GM21786 (cell line): ENCODE data around the gene PGAM5.
A peak's percentile ranks its signal among the peaks of the same experiment; 100 is the strongest.
"Not testable (repeated sequence)": the region's sequence is repeated elsewhere in the genome, so short reads cannot be mapped to it uniquely, and the experiment has no call there.

Source experiments
- ATAC-seq: cut with Tn5 transposase; IDR thresholded peaks from one replicate; pipeline ENCODE4 v1.9.1; 2021; ENCODE audit not compliant: unreplicated experiment

The PGAM5 gene

DNA sequence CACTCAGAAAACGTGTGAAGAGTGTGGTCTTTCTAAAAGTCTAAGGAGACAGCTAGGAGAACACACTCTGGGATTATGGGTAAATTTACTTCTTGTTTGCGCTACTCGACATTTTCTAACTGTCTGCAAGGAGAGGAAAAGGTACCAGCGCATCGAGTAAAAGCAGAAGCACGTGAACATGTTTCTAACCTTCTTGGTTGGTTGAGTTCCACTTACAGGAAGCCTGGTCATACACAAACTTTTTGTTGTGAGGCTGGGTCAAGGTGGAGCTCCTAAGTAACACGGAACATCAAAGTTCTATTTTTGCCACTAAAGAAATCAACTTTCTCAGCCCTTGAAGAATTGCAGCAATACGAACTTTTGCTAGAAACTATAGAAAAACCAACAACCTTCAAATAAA lies 31.0 kb downstream of the PGAM5 start:
- ATAC-seq = no peak

DNA sequence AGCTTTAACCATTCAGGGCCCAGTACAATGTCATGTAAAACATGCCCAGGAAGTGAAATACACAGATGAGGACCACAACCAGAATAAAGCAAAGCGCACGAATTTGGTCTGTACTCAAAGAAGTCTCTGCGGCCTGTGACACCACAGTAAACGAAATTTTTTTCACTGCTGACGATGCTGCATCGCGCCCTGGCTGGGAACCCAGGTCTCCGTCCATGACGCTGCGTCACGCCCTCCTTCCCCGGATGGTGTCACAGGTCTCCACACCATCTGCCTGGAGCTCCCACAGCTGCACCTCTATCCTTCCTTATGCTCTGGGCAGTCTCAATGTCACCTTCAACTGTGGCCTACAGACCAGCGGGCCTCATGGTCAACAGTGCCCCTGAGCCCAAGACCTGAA lies 33.2 kb downstream of the PGAM5 start:
- ATAC-seq = no peak

DNA sequence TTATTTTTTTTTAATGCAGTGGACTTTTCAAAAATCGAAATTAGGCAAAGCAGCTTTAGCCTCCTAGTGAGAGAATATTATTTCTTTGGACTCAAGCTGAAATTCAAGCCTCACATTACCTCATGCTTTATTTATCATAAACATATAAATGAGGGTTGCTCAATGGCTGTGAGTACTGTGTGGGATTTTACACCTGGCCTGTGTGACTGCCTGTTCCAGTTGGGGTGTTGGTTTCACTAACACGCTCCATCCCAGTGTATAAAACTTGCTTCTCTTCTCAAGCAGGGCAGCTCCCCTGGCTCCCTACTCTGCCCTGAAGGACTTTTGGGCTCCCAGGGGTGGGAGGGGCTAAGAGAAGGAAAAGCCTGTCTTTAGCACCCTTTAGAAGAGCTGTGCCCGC lies 36.0 kb downstream of the PGAM5 start:
- ATAC-seq = no peak

DNA sequence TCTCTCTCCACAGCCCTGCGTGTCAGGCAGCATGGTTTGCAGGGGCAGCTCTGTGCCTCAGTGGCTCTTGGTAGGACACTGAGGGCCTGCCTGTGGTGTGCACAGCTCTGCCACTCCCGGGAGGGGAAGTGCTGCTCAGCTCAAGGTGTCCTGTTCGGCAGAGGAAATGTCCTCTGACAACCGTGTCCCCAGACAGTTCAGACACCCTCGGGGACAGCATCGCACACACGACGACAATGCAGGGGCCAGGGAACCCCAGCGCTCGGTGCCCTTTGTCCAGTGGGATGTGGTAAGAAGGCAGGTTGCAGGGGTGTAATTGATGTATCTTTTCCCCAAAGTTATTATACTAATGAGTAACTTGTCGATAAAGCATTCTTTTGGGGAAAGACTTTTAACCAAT lies 36.8 kb downstream of the PGAM5 start:
- ATAC-seq = no peak

DNA sequence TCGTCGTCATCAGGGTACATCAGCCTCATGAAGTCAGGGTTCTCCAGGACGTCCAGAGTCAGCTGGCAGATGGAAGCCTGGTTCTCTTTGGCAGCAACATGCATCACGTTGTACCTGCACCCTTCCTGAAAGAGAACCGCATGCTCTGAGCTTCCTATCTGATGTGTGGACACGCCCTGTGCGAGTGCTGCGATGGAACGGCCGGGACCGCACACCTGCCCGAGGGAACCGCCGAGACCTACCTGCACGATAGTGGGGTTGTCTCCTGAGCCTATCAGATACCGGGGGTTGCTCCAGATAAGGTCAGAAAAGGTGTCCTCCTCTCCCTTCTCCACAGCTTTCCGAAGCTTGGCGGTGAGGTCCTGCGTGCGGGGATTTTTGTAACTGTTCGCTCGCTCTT lies 37.3 kb downstream of the PGAM5 start:
- ATAC-seq = no peak

DNA sequence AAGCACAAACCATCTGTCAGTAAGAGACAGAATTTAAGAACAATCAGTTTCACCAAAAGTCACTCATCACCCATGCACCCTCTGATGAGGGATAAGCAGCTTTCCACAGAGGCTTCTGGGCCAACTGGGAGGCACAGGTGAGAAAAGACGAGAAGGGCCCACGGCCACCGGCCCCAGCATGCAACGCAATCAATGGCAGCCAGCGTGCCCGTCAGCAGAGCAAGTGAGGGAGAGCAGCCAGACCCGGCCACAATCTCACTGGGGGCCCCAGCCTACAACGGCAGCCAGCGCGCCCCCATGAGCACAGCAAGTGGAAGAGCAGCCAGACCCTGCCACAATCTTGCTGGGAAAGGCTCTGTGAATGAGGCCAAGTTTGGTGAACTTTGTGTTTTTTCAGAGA lies 37.7 kb downstream of the PGAM5 start:
- no peak for ATAC-seq

DNA sequence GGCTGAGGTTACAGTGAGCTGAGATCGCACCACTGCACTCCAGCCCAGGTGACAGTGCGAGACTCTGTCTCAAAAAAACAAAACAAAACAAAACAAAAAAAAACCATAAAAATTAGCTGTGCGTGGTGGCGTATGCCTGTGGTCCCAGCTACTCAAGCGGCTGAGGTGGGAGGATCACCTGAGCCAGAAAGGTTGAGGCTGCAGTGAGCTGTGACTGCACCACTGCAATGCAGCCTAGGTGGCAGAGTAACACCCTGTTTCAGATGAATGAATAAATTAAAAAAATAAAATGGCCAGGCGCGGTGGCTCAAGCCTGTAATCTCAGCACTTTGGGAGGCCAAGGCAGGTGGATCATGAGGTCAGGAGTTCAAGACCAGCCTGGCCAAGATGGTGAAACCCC lies 43.0 kb downstream of the PGAM5 start:
- not testable (repeated sequence) for ATAC-seq

DNA sequence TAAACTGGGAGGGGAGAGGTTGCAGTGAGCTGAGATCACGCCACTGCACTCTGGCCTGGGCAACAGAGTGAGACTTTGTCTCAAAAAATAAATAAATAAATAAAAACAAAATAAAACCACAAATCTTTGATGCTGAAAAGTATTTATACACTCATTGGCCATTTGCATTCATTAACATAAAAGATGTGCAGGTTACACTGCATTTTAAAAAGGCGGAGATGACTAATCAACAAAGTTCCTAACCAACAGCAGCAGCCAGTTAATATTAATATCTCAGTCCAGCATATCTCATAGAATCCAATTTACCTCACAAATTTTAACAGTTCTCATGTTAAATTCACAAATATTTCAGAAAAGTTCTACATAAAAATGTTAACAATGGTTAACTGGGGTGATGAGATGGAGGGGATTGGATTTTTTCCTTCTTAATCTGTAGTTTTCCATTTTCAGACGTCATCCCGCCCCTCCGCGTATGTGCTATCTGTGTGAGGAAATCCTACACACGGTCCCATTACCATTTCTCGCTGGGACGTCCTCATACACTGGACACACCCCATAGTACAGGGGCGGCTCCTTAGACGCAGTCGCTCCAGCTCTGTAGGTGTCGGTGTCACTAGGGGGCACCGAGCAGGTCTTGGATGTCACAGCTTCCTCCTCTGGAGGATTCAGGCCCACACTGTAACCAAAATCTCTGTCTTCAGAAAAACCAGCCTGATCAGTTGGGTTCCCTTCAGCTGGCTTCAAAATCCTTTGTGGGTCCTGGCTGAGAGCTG lies 43.7 kb downstream of the PGAM5 start:
- ATAC-seq = no peak

DNA sequence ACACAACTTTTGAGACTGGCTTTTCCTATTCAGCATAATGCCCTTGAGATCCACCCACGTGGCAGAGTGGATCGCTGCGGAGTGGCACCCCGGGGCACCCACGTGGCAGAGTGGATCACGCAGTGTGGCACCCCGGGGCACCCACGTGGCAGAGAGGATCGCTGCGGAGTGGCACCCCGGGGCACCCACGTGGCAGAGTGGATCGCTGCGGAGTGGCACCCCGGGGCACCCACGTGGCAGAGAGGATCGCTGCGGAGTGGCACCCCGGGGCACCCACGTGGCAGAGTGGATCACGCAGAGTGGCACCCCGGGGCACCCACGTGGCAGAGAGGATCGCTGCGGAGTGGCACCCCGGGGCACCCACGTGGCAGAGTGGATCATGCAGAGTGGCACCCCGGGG lies 48.2 kb downstream of the PGAM5 start:
- ATAC-seq = not testable (repeated sequence)

DNA sequence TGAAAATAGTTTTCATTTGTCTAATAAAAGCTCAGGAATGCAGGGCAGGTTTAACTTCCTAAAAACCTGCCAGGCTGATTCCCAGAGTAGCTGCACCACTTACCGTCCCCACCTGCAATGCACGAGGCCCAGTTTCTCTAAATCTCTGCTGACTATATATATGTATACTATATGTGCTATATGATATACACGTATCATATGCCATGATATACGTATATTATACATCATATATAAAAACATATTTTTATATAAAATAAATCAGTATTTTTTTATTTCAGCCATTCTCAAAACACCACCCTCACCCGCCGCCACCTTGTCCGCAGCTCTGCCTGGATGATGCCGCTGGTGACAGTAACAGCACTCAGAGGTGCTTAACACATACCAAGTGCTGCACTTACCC lies 48.7 kb downstream of the PGAM5 start:
- no peak for ATAC-seq

DNA sequence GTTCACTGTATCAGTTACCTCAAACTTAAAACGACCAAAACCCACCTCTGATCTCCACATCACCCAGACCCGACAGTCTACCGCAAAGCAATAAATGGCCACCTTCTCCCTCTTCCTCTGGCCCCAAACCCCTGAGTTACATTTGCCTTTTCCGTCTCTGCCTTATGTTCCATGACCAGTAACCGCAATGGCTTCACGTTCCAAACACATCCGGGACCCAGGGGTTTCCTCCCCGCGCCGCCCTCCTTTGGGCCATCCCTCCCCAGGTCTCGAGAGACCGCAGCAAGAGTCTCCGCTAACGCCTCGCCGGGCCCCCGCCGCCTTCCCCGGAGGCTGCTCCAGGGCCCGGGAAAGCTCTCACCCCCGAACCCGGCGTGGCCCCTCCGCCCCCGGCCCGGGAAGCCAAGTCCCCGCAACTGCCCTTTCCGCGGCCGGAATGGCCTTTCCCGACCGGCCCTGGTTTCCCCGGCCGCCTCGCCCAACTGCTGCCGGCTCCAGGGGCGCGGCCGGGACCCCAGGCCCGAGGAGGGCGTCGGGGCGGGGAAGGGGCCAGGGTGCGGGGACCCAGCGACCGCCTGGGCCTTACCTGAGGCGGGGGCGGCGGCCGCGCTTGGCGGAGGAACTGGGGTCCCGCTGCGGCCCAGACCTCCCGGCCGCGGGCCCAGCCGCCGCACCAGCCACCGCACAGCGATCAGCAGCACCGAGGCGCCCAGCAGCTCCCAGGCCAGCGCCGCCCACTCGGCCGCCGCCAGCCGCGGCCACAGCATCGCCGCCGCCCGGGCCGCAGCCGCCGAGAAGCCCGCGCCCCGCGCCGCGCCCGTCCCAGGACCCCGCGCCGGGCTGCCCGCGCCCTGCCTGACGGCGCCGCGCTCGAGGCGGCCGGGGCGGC lies 50.6 kb downstream of the PGAM5 start, which contains the start of gene ANKLE2:
Gene ANKLE2, minus strand, starts transcription at position 801 of the 889 bp plus-strand sequence. Its CDS starts 34 bp downstream, at position 767.
- peak; percentile 21 for ATAC-seq

DNA sequence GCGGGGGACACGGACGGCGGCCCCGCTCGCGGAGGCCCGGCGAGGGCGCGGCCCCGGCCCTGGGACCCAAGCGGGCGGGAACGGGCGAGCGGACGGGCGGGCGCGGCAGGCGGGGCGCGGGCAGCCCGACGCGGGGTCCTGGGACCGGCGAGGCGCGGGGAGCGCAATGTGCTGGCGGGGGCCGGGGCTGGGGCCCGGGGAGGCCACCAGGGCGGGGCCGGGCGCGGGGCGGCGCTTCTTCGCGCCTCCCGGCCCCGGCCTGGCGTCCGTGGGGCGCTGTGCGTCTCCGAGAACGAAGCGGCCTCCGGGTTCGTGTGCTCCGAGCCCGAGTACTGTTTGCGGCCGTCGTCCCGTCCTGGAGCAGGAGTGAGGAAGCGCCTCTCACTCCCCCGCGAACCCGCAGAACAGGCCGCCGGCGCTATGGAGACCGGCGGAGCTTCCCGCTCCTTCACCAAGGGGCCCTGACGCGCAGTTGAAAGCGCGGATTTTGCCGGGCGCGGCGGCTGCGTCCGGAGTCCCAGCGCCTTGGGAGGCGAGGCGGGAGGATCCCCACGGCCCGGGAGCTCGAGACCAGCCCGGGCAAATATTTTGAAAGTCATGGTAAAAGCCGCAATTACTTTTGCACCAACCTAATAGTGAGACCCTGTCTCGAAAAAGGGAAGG lies 51.4 kb downstream of the PGAM5 start:
- peak; percentile 69 for ATAC-seq

DNA sequence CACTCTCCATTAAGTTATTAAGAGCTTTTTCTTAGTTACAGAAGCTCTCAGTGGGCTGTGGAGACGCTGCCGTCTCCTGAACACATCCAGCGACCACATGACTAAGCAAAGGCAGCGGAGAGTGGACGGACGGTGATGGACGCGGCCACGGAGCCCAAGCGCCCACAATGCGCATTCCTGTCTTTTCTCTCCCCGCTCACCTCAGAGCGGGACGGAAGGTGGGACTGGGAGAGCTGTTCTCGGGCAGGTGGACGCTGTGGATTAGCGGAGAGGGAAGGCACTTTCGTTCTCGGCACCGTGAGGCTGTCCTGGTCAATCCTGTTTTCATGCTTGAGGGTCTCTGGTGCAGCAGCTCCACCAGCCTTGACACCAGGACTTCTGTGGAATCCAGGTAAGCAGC lies 53.6 kb downstream of the PGAM5 start:
- ATAC-seq = no peak

DNA sequence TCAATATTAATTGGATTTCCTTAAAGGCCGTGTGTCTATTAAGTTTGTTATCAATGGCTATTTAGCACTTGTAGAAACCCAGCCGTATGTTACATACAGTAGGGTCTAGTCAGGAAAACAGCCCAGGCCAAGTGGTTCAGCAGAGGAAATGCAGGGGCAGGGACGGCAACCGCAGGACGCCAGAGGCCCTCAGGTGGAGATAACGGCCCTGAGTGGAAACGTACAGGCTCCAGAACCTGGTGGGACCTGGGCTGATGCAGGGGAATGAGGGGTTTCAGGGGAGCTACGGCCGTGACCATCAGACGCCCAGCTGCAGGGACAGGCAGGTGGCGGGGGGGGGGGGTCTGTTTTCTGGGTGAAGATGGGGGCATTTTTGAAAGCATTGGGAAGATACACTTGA lies 54.7 kb downstream of the PGAM5 start:
- ATAC-seq = no peak

DNA sequence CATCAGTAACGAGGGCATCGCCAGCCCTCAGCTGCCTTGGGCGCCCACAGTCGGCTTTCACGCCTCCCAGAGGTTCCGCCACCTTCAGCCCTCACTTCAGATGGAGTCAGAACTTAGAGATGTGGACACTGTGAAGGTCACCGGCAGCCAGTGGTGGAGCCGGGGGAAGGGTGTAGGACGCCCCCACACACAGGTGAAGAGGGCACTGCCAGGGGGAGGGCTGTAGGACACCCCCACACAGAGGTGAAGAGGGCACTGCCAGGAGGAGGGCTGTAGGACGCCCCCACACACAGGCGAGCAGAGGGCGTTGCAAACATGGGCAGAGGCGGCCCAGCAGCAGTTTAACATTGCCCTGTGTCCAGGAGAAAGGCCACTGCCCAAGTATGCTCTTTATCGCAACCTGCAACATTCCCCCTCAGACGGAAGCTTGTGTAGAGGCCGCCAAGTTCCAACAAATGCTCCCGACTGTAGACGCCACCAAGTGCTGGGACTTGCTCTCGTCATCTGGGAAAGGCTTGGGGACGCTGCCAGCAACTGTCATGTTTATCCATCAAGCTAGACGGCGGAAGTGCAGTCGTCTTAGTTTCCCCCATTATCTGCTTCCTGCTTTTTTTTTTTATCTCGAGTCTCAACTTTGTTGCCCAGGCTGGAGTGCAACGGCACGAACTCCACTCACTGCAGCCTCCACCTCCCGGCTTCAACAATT lies 55.9 kb downstream of the PGAM5 start:
- no peak for ATAC-seq

DNA sequence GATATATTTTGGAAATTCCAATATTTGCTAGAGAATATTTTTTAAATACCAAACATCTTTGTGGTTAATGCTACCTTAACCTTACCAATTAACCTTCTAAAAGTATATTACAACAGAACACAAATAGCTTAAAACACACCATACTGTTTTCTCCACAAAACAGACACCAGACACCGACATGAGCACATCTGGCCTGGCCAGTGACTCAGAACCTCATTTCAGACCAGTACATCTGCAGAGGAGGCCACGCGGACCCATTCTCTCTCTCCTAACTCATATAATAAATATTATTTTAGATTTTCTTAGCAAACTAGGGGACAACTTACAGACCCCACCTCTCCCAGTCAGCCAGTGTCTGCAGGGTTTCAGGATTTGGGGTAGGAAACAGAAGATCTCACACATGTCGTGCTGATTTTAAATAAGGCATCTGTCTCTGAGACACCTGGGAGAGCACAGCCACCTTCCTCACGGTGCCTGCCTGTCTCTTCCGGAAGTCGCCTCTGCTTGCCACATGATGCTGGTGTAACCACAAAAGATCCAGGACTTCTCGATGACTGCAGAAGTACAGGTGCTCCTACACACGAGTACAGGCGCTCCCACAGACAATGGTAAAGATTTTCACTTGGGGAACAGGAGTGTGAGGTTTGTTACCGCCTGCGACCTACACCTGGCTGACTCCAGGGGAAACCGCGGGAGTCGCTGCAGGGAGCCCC lies 60.6 kb downstream of the PGAM5 start:
- ATAC-seq = peak; percentile 46
